CD4-positive, CD25-positive, alpha-beta regulatory T cell (primary cell): ENCODE results near the gene URB2. TPM values are rescaled to one million over a fixed set of nuclear protein-coding genes. Genes with fewer than 3 reads are reported as not detected.

Source experiments
- ATAC-seq, 2 donors: fragments of 150-1000 bp; cut with Tn5 transposase; one replicate each; pipeline ENCODE4 v1.10.0; 2021; ENCODE audit warnings: low read depth in 2 of 2, moderate number of reproducible peaks in 2 of 2, moderate library complexity in 1 of 2
- DNase-seq, 3 donors: peaks; one replicate each; pipeline versions ENCODE4 v3.0.0 to v3.0.0-alpha.2; 2012 to 2022; ENCODE audit warnings: mixed read lengths in 1 of 3
- H3K27ac ChIP-seq: one replicate; pipeline ENCODE4 v1.7.0; 2013; ENCODE audit warnings: mild to moderate bottlenecking, low read length; ENCODE audit not compliant: insufficient read depth, poor library complexity, severe bottlenecking
- H3K27me3 ChIP-seq: one replicate; pipeline ENCODE4 v1.7.0; 2013; ENCODE audit warnings: low read length; ENCODE audit not compliant: control insufficient read depth, insufficient read depth
- H3K36me3 ChIP-seq: one replicate; pipeline ENCODE4 v1.7.0; 2013; ENCODE audit warnings: mild to moderate bottlenecking, low read length, moderate library complexity; ENCODE audit not compliant: control insufficient read depth, insufficient read depth
- H3K4me1 ChIP-seq: 2 replicates; pipeline ENCODE4 v1.7.0; 2013; ENCODE audit warnings: mild to moderate bottlenecking, low read length; ENCODE audit not compliant: insufficient read depth, control insufficient read depth, poor library complexity, severe bottlenecking
- H3K4me3 ChIP-seq: one replicate; pipeline ENCODE4 v1.7.0; 2013; ENCODE audit warnings: low read depth, mild to moderate bottlenecking, low read length, moderate library complexity
- H3K9me3 ChIP-seq, 2 experiments: 1 replicate in 1 of 2; 2 replicates in 1 of 2; pipeline ENCODE4 v1.7.0; 2013; ENCODE audit warnings: low read length in 2 of 2, mild to moderate bottlenecking in 1 of 2, moderate library complexity in 1 of 2; ENCODE audit not compliant: control insufficient read depth in 2 of 2
- H3K27ac Mint-ChIP-seq, 3 donors: one replicate each; pipeline ENCODE4 v1.8.0; 2020 to 2022; ENCODE audit warnings: mild to moderate bottlenecking in 3 of 3, mixed read lengths in 3 of 3, moderate library complexity in 2 of 3
- H3K27me3 Mint-ChIP-seq: one replicate; pipeline ENCODE4 v1.8.0; 2022; ENCODE audit warnings: mild to moderate bottlenecking, mixed read lengths
- H3K36me3 Mint-ChIP-seq: one replicate; pipeline ENCODE4 v1.8.0; 2020; ENCODE audit warnings: mixed read lengths
- H3K4me1 Mint-ChIP-seq, 4 donors: one replicate each; pipeline ENCODE4 v1.8.0; 2020 to 2022; ENCODE audit warnings: mixed read lengths in 4 of 4, mild to moderate bottlenecking in 1 of 4
- H3K4me3 Mint-ChIP-seq, 4 donors: one replicate each; pipeline ENCODE4 v1.8.0; 2020 to 2022; ENCODE audit warnings: mild to moderate bottlenecking in 4 of 4, mixed read lengths in 4 of 4, moderate library complexity in 3 of 4
- H3K9me3 Mint-ChIP-seq, 7 donors: one replicate each; pipeline ENCODE4 v1.8.0; 2020 to 2022; ENCODE audit warnings: mixed read lengths in 7 of 7, mild to moderate bottlenecking in 3 of 7, moderate library complexity in 2 of 7
- polyA plus RNA-seq, 4 donors: library from polyadenylated mRNA; unstranded; fragments of 300-500 nt; fragmentation: Illumina TruSeq; gene quantifications; one replicate each; pipeline ENCODE4 v1.2.3, GENCODE V29; 2021
- total RNA-seq: library from RNA; stranded (reverse); gene quantifications from one replicate; pipeline ENCODE4 v1.2.3, GENCODE V29; 2022

The URB2 gene
- total and polyA plus RNA-seq, 5 donors from 2014 or later: 2.9 to 10.4 (median 6.5) TPM

DNA sequence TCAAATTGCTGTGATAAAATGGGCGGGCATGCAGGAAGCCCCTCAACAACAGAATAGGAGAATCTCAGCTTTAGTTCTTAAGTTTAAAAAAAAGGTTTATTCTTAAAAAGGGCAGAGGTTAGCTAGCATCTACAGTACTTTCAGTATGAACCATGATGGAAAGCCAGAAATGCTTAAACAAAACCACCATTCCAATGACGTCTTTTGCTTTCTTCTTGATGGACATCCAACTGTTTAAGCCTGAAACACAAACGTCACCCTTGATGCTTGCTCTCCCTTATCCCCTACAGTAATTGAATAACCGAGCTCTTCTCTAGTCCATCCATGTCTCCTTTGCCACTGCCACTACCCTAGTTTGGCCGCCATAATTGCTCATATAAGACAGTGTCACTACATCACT is 25.8 kb upstream of the URB2 start:
- Histone ChIP-seq H3K4me3 (no peak overlapping the region), H3K27me3 (no peaks in the 10 kb centered on the region), H3K4me1 (no peaks in the 10 kb centered on the region), H3K27ac (no peak overlapping the region), H3K9me3 (no peaks in the 10 kb centered on the region), H3K36me3 (peaks cover 55% of the 10 kb centered on the region)
- Mint-ChIP-seq H3K9me3 (peaks cover 0 to 2% (median 0%) of the 10 kb centered on the region in 7 donors), H3K36me3 (peaks cover 47% of the 10 kb centered on the region), H3K27ac (peak overlapping the region in 1 of 3 donors; percentile 95), H3K4me1 (peaks cover 8 to 18% (median 10%) of the 10 kb centered on the region in 4 donors), H3K27me3 (no peaks in the 10 kb centered on the region), H3K4me3 (no peak overlapping the region)
- ATAC-seq (no peak), DNase-seq (no peak)

DNA sequence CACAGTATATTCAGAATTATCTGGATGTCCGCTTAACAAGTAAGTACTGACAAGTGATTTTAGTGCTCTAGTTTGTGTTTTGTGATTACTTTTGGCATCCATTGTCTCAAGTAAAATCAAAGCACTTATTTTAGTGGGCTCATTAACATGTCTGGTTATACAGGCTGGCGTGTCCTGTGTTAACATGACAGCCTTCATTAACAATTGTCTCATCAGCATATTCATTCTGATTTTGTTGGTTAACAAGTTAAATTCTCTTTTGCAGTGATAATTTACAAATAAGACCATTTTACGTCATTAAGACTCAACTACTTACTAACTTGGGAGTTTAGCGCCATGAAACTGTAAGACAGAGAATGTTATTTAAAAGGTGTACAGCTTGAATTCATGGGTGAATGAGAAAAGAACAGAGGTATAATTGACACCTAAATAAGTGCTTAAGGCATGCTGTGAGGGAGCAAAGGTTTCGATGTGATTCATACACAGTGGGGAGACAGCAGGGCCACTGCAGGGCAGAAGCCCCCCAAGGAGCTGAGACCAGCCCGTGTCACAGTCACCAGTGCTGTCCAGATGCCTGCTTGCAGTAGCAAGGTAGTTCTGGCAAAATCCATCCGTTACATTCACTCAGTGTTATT is 22.6 kb upstream of the URB2 start:
- H3K36me3 ChIP-seq: peaks cover 76% of the 10 kb centered on the region
- Mint-ChIP-seq H3K4me1 (peaks cover 0 to 10% (median 2%) of the 10 kb centered on the region in 4 donors), H3K4me3 (no peak overlapping the region), H3K27ac (no peak overlapping the region), H3K9me3 (peaks cover 0 to 2% (median 0%) of the 10 kb centered on the region in 7 donors), H3K36me3 (peaks cover 59% of the 10 kb centered on the region), H3K27me3 (no peaks in the 10 kb centered on the region)
- no peaks in the 10 kb centered on the region for H3K27me3 ChIP-seq
- no peaks in the 10 kb centered on the region for H3K4me1 ChIP-seq
- H3K27ac ChIP-seq: no peak overlapping the region
- H3K9me3 ChIP-seq: no peaks in the 10 kb centered on the region
- no peak for ATAC-seq
- DNase-seq: no peak
- no peak overlapping the region for H3K4me3 ChIP-seq

DNA sequence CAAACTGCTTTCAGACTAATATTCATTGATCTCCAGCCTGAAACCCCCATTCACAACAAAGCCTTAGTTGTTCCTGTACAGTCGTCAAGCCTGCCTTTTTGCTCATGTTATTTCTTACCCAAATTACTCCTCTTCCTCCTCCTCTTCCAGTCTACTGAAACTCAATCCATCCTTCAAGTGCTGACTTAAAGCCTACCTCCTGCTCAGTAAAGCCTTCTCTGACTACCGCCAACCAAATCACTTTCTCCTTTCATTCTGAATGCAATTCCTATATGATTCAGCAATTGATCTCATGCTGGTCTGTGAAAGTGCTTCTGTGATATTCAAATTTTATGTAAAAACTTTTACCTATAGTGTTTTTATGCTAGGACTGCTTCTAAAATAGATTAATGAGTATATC is 18.7 kb upstream of the URB2 start:
- no peak overlapping the region for H3K4me3 ChIP-seq

DNA sequence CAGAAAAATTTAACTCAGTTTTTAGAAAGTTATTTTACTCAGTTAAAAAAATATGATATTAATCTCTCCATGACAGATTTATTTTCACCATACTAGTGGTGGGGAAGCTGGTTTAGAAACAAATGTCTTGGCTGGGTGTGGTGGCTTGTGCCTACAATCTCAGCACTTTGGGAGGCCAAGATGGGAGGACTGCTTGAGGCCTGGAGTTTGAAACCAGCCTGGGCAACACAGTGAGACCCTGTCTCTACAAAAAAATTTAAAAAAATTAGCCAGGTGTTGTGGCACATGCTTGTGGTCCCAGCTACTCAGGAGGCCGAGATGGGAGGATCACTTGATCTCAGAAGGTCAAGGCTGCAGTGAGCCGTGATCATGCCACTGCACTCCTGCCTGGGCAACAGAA is 17.5 kb upstream of the URB2 start:
- no peaks in the 10 kb centered on the region for H3K27me3 Mint-ChIP-seq
- DNase-seq: no peak
- Histone ChIP-seq H3K27me3 (no peaks in the 10 kb centered on the region), H3K4me1 (no peaks in the 10 kb centered on the region), H3K36me3 (peaks cover 91% of the 10 kb centered on the region), H3K4me3 (no peak overlapping the region), H3K9me3 (no peaks in the 10 kb centered on the region), H3K27ac (no peak overlapping the region)
- no peak overlapping the region for H3K4me3 Mint-ChIP-seq
- ATAC-seq: no peak
- peaks cover 0 to 5% (median 0%) of the 10 kb centered on the region in 4 donors for H3K4me1 Mint-ChIP-seq
- peaks cover 0 to 1% (median 0%) of the 10 kb centered on the region in 7 donors for H3K9me3 Mint-ChIP-seq
- peaks cover 58% of the 10 kb centered on the region for H3K36me3 Mint-ChIP-seq
- H3K27ac Mint-ChIP-seq: no peak overlapping the region

More for the DNA sequence above, 18.7 kb upstream of the URB2 start:
- ATAC-seq: no peak
- Histone ChIP-seq H3K36me3 (peaks cover 90% of the 10 kb centered on the region), H3K4me1 (no peaks in the 10 kb centered on the region), H3K27ac (no peak overlapping the region), H3K27me3 (no peaks in the 10 kb centered on the region), H3K9me3 (no peaks in the 10 kb centered on the region)
- H3K4me1 Mint-ChIP-seq: peaks cover 0 to 5% (median 2%) of the 10 kb centered on the region in 4 donors
- H3K4me3 Mint-ChIP-seq: no peak overlapping the region
- peaks cover 0 to 1% (median 0%) of the 10 kb centered on the region in 7 donors for H3K9me3 Mint-ChIP-seq
- no peaks in the 10 kb centered on the region for H3K27me3 Mint-ChIP-seq
- DNase-seq: no peak
- peaks cover 60% of the 10 kb centered on the region for H3K36me3 Mint-ChIP-seq
- no peak overlapping the region for H3K27ac Mint-ChIP-seq

DNA sequence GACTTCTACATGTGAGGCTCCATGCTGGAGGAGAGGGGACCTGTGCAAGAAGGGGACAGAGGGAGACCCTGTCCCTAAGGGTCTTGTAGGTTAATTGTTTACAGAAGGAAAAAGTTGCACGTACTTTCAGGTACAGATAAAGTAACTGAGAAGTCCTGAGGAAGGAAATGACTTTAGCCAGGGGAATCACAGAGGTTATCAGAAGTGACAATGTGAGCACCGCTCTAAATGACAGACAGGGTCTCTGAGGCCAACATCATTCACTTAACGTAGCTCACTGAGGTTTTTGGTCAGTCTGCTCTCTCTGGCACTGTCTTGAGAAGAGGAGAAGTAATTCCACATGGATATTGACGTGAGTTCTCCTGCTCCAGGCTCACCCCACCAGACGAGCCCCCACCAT is 12.1 kb upstream of the URB2 start:
- Mint-ChIP-seq H3K27ac (no peak overlapping the region), H3K36me3 (peaks cover 29% of the 10 kb centered on the region), H3K27me3 (no peaks in the 10 kb centered on the region), H3K4me3 (no peak overlapping the region), H3K9me3 (peaks cover 0 to 1% (median 0%) of the 10 kb centered on the region in 7 donors), H3K4me1 (peaks cover 7 to 20% (median 17%) of the 10 kb centered on the region in 4 donors)
- H3K9me3 ChIP-seq: no peaks in the 10 kb centered on the region
- H3K27me3 ChIP-seq: no peaks in the 10 kb centered on the region
- ATAC-seq (no peak), DNase-seq (no peak)
- H3K4me1 ChIP-seq: peaks cover 5% of the 10 kb centered on the region
- no peak overlapping the region for H3K4me3 ChIP-seq
- peaks cover 53% of the 10 kb centered on the region for H3K36me3 ChIP-seq
- no peak overlapping the region for H3K27ac ChIP-seq

DNA sequence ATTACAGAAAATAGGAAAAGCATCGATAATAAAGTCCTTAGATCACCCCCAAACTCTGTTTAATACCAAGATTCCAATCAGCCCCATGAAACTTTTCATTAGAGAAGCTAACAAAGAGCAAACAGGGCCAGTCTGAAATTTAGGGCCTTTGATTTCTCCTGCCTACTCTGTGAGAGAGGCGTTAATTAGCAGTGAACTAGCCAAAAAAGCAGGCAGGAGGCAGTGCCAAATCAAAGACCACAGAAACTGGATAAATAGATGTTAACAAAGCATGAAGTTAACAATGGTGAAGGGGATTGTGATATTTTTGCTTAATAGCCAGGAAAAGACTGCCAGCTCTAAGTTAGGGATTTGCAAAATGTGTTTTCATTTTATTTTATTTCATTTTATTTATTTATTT is 11.3 kb upstream of the URB2 start:
- no peak overlapping the region for H3K27ac Mint-ChIP-seq
- no peak for DNase-seq
- no peak overlapping the region for H3K4me3 Mint-ChIP-seq
- peaks cover 23% of the 10 kb centered on the region for H3K36me3 Mint-ChIP-seq
- Histone ChIP-seq H3K4me1 (peaks cover 12% of the 10 kb centered on the region), H3K27me3 (no peaks in the 10 kb centered on the region), H3K27ac (no peak overlapping the region), H3K4me3 (no peak overlapping the region), H3K36me3 (peaks cover 45% of the 10 kb centered on the region), H3K9me3 (no peaks in the 10 kb centered on the region)
- H3K9me3 Mint-ChIP-seq: peaks cover 0 to 1% (median 0%) of the 10 kb centered on the region in 7 donors
- ATAC-seq: no peak
- H3K27me3 Mint-ChIP-seq: no peaks in the 10 kb centered on the region
- peaks cover 8 to 28% (median 24%) of the 10 kb centered on the region in 4 donors for H3K4me1 Mint-ChIP-seq

DNA sequence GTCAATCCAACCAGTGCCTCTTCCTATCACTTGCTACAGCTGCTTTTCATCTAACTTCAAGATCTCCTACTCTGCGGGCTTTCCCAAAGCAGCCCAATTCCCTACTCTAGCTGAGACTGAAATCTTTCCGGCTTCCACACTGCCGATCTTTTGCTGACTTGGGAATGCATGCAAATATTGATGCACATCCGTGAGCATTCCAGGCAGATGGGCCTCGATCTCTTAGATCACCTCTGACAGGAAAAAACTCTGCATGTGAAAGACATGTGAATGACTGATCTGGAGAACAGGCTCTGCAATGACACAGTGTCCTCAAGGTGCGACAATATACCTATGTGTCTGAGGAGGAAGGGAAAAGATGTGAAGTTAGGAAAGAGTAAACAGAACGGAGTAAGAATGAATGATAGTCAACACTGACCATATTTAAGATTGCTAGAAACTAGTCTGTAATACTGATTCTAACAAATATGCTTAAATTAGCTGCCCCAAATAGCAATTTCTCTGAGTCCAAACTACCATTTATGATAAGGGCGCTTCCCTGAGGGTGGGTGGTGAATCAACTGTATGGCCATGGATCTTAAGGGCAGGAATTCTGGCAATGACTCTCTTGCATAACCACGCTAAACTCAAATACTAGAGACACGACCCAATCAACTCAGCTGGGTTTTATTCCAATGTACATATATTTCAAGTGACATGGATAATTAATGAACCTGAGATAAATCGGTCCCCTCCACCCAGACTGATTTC is 8.5 kb upstream of the URB2 start:
- peaks cover 4% of the 10 kb centered on the region for H3K36me3 Mint-ChIP-seq
- H3K27ac Mint-ChIP-seq: peak overlapping the region in 2 of 3 donors; percentile 15 to 43

More for the DNA sequence above, 8.5 kb upstream of the URB2 start:
- DNase-seq (no peak), ATAC-seq (no peak)
- Mint-ChIP-seq H3K4me3 (peak overlapping the region in 1 of 4 donors; percentile 43), H3K9me3 (no peaks in the 10 kb centered on the region), H3K27me3 (no peaks in the 10 kb centered on the region), H3K4me1 (peaks cover 18 to 55% (median 41%) of the 10 kb centered on the region in 4 donors)
- Histone ChIP-seq H3K36me3 (peaks cover 17% of the 10 kb centered on the region), H3K27ac (no peak overlapping the region), H3K4me3 (no peak overlapping the region), H3K4me1 (peaks cover 12% of the 10 kb centered on the region), H3K9me3 (no peaks in the 10 kb centered on the region), H3K27me3 (no peaks in the 10 kb centered on the region)
